Islet precursor cell (in vitro differentiated cells): ENCODE data around the gene DDI2.
A peak's percentile ranks its signal among the peaks of the same experiment; 100 is the strongest.

Experiments used
- DNase-seq: peaks from one replicate; pipeline ENCODE4 v3.0.0-alpha.2; 2018

The DDI2 gene

DNA sequence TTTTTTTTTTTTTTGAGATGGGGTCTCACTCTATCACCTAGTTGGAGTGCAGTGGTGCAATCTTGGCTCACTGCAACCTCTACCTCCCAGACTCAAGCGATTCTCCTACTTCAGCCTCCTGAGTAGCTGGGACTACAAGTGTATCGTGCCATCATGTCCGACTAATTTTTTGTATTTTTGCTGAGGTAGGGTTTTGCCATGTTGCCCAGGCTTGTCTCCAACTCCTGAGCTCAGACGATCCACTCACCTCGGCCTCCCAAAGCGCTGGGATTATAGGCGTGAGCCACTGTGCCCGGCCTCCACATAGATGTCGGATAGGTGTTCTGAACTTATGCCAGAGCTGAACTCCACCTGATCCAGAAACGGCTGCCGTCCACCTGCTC, 87.9 kb downstream of the DDI2 start:
- no peak for DNase-seq

DNA sequence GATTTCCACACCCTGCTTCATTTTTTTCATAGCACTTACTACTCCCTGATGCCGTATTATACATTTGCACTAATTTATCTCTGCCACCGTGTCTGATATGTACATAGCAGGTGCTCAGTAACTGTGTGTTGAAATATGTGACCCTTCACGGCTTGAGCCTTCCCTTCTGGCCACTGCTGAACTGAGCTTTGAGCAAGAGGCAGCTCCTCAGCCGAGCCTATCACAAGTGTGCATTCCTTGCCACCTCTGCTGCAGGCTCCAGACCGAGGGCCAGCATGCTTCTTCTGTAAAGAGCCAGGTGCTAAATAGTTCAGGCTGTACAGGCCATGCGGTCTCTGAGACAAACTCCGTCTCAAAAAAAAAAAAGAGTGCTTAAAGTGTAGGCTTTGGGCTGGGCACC, 89.5 kb downstream of the DDI2 start:
- DNase-seq = no peak

DNA sequence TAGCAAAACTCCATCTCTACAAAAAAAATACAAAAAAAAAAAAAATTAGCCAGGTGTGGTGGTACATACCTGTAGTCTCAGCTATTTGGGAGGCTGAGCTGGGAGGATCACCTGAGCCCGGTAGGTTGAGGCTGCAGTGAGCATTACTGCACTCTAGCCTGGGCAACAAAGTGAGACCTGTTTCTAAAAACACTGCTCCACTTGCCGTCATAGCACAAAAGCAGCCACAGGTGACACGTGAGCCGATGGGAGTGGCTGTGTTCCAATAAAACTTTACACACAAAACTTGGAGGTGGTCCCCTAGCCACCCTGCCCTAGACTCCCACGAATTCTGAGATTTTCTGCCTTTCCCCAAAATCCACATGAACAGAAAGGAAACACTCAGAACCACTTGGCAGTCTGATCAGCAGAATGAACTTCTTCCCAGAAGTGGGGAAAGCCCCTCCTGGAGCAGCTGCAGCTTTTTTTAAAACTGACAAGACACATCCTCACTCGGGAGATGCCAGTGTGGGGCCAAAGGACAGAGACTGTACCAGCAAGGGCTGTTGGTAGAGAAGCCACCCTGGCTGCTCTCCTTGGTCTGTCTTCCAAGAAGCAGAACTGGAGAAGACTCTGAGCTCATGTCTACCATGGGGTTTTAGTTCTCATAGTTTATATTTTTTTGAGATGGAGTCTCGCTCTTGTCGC, 90.1 kb downstream of the DDI2 start:
- DNase-seq = no peak

DNA sequence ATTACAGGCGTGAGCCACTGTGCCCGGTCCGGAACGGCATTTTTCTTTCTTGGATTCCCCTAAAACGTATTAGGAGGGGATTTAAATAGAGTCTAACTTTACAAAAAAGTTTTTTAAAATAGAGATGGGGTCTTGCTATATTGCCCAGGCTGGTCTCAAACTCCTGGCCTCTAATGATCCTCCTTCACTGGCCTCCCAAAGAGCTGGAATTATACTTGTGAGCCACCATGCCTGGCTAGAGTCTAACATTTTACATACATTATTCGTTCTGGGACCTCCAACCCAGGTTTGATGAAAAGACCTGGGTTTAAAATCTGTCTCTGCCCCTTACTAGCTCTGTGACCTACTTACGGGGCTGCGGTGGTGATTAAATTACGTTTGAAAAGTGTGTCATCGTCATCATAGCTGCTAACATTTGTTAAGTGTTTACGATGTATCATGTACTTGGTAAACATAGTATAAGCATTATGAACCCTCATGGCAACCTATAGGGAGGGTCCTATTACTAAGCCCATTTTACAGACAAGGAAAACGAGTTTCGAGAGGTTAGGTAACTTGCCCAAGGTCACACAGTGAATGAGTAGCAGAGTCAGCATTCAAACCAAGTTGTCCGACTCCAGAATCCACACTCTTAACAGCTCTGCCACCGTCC, 91.4 kb downstream of the DDI2 start:
- no peak for DNase-seq

DNA sequence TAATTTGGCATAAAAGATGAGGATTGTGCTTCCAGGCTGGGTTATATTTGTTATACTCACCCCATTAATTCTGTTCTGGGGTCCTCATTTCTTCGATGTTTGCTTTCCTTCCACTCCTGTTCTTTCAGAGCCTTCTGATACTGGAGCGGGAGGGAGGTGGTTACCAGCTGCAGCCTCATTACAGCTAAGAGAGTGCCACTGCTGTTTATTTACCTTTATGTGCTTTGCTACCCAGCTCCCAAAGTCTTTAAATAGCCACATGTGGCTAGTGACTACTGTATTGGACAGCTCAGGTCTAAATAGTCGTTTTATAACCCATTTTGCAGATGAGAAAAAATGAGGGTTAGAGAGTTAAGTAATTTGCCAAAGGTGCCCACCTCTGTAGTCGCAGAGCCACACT, 92.0 kb downstream of the DDI2 start:
- no peak for DNase-seq

DNA sequence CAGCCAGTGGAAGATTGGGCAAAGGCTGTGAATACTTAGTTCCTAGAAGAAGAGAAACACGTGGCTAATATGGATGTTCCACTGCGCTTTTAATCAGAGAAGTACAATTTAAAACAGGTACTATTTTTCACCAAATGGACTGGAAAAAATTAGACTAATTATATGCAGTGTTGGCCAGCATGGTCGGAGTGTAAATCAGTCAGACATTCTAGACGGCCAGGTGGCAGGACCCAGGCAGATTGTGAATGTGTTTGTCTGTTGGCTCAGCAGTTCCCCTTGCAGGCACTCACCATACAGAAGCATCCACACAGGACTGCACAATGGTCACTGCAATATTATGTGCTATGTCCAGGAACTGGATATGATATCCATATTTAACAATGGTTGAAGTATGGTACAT, 94.9 kb downstream of the DDI2 start:
- DNase-seq = no peak

DNA sequence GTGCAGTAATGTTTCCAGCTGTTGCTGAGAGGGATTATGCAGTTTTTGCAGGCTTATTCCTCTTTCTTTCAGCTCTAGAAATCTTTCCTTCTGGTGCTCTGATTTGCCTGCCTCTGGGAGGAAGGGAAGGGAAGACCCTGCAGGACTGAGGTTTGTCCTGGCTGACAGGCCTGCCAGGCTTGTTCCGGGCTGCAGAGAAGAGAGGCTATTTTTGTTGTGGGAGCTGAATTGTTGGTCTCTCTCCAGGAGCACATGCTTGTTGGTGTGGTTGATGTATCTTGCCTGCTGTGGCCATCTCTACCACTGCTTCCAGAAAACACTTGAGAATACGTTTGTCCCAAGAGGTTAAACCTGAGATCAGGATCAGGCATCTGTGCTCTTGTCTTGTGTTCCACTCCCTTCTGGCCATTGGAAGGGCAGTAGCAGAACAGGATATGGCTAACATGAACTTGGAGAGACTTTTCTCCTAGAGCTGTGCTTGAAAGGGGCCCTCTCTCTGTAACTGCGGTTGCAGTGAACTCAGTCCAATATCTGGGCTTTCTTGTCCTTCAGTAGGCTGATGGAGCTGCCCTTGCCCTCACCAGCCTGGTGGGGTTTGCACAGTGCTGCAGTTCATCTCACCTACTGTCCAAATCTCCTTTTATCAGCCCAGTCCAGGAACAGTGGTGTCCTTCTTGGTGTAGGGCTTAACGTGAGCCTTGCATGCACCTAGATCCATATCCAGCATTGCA, 97.3 kb downstream of the DDI2 start:
- DNase-seq = no peak

DNA sequence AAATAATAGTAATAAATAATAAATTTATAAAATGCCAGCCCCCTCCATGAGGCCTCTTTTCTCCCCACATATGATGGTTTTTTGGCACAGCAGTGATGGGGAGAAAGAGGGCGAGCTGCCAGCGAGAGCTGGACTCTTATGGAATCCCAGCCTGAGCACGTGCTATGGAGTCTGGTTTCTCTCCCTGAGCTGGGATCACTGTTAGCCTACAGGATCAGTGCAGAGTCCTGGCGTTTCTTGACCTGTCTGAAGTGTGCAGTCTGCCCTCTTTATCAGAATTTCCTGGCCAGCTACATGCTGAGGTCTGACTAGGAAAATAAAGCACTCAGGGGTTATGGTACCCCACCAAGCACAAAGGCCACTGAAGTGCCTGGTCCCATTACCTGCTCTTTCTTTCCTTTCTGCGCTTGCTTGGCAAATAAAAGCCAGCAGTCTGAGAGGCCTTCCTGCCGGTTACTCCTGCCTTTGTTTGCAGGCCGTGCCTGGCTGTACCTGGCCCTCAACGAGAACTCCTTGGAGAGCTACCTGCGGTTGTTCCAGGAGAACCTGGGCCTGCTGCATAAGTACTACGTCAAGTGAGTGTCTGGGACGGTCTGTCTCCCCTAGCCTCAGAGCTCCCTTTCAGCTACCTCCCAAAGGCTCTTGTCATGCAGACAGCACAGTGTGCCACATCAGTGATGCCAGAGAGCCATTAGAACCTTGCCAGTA, 100.3 kb downstream of the DDI2 start:
- no peak for DNase-seq

DNA sequence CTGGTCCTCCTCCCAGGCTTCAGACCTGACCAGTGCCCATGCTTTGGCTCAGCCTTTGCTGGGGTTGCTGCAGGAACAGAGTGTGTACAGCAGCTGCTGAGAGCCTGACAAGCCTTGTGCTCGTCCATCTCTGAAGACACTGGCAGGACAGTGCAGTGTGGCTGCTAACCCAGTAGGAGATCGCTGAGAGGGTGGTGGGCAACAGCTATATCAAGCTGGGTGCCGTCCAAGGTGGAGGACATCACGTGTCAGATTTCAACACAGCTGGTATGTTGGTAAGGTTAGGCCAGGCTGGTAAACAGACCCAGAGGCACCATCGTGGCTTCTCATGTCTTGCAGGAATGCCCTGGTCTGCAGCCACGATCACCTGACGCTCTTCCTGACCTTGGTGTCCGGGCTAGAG, 100.9 kb downstream of the DDI2 start:
- peak; percentile 47 for DNase-seq
